Measurements from ENCODE around the gene SIRT4. TPM values are rescaled to one million over a fixed set of nuclear protein-coding genes. Genes with fewer than 3 reads are reported as not detected.

The SIRT4 gene
- total and polyA plus RNA-seq, 10 of the 15 experiments (the other 5 are each of a cell fraction or from before 2014, with no cell fraction given), result 0.19 to 0.98 (median 0.44) TPM

GRCh38 chr12:120265473-120266179 lies 36.5 kb upstream of the SIRT4 start, which contains the start of gene PXN (continued):
- no peak for TF ChIP-seq ZNF217 (IDR thresholded peaks at IDR 0.05)
- no peak for TF ChIP-seq SMAD1 (IDR thresholded peaks at IDR 0.05; ENCODE audit: low read depth, partially characterized antibody)
- TF ChIP-seq RB1 (IDR thresholded peaks at IDR 0.05; ENCODE audit: borderline replicate concordance), result no peak; the same call in 1 of the 2 replicates
- TF ChIP-seq PBX3 (IDR thresholded peaks at IDR 0.05; ENCODE audit: insufficient replicate concordance, low read depth, low read length), result no peak
- TF ChIP-seq RELB (IDR thresholded peaks at IDR 0.05; ENCODE audit: low read depth), result no peak
- no peak for TF ChIP-seq SKIL (IDR thresholded peaks at IDR 0.05; ENCODE audit: low read depth, poor library complexity, severe bottlenecking)
- TF ChIP-seq NR2F1 (conservative IDR thresholded peaks at IDR 0.05), result no peak; the same call in 1 of the 2 replicates
- no peak for TF ChIP-seq HDGF (IDR thresholded peaks at IDR 0.05)
- TF ChIP-seq ZSCAN29 (IDR thresholded peaks at IDR 0.05), result no peak
- TF ChIP-seq DPF2 (IDR thresholded peaks at IDR 0.05), result no peak; the same call in 1 of the 2 replicates
- TF ChIP-seq MXI1 (IDR thresholded peaks at IDR 0.05; ENCODE audit: low read depth, low read length), result no peak
- TF ChIP-seq GATAD2B (conservative IDR thresholded peaks at IDR 0.05; ENCODE audit: low read depth), result no peak; the same call in 1 of the 2 replicates
- no peak for TF ChIP-seq PAX5 (IDR thresholded peaks at IDR 0.05; ENCODE audit: borderline replicate concordance, low read depth, low read length)
- TF ChIP-seq FOS (IDR thresholded peaks at IDR 0.05; ENCODE audit: borderline replicate concordance, extremely low read depth, insufficient read length), result no peak
- TF ChIP-seq RFX5 (IDR thresholded peaks at IDR 0.05; ENCODE audit: low read depth, low read length), result no peak
- TF ChIP-seq FOXK2 (IDR thresholded peaks at IDR 0.05), result no peak
- no peak for TF ChIP-seq NFIC (IDR thresholded peaks at IDR 0.05; ENCODE audit: low read depth, low read length)
- TF ChIP-seq ASH2L (IDR thresholded peaks at IDR 0.05; ENCODE audit: borderline replicate concordance, low read depth), result no peak
- TF ChIP-seq MEF2A (IDR thresholded peaks at IDR 0.05; ENCODE audit: insufficient read depth, low read depth, low read length), result no peak
- TF ChIP-seq SP1 (IDR thresholded peaks at IDR 0.05; ENCODE audit: low read depth, low read length), result no peak
- no peak for TF ChIP-seq SREBF1 (IDR thresholded peaks at IDR 0.05; ENCODE audit: low read length)
- no peak for TF ChIP-seq SIX5 (IDR thresholded peaks at IDR 0.05; ENCODE audit: low read depth, low read length, severe bottlenecking)
- TF ChIP-seq EZH2 (IDR thresholded peaks at IDR 0.05; ENCODE audit: borderline replicate concordance, control insufficient read depth, low read depth, low read length), result no peak
- TF ChIP-seq POU2F2 (IDR thresholded peaks at IDR 0.05; ENCODE audit: borderline replicate concordance, low read depth, low read length), result peak; percentile 18; the same call in 1 of the 3 replicates
- TF ChIP-seq RBBP5 (conservative IDR thresholded peaks at IDR 0.05), result no peak
- TF ChIP-seq PKNOX1 (IDR thresholded peaks at IDR 0.05), result 0 out of 2 replicates have a peak, but pooled peaks have one; percentile 44
- no peak for TF ChIP-seq KLF5 (IDR thresholded peaks at IDR 0.05; ENCODE audit: partially characterized antibody)

Data from GM12878 (cell line).